Hepatocyte (in vitro differentiated cells): ENCODE data around the gene ALK.

ENCODE experiments used
- EZH2 ChIP-seq: fragments of 200-600 bp; sonication (generic); IDR thresholded peaks from 2 replicates; pipeline ENCODE4 v1.6.1; 2016; ENCODE audit warnings: antibody characterized with exemption, mild to moderate bottlenecking, borderline replicate concordance
- TF ChIP-seq, protein P1 (sequence below): fragments of 200-600 bp; sonication (generic); IDR thresholded peaks from 2 replicates; pipeline ENCODE4 v1.5.1; 2016; ENCODE audit warnings: antibody characterized with exemption, mild to moderate bottlenecking; ENCODE audit not compliant: poor library complexity

- TF ChIP-seq, protein P1, sequence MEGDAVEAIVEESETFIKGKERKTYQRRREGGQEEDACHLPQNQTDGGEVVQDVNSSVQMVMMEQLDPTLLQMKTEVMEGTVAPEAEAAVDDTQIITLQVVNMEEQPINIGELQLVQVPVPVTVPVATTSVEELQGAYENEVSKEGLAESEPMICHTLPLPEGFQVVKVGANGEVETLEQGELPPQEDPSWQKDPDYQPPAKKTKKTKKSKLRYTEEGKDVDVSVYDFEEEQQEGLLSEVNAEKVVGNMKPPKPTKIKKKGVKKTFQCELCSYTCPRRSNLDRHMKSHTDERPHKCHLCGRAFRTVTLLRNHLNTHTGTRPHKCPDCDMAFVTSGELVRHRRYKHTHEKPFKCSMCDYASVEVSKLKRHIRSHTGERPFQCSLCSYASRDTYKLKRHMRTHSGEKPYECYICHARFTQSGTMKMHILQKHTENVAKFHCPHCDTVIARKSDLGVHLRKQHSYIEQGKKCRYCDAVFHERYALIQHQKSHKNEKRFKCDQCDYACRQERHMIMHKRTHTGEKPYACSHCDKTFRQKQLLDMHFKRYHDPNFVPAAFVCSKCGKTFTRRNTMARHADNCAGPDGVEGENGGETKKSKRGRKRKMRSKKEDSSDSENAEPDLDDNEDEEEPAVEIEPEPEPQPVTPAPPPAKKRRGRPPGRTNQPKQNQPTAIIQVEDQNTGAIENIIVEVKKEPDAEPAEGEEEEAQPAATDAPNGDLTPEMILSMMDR, result no peak
- TF ChIP-seq EZH2, result no peak
These were observed 754.9 kb downstream of the ALK start for GRCh38 chr2:29166242-29167039.
